CMK (cell line): ENCODE data around the gene CYGB.

Experiments
- DNase-seq: peaks from one replicate; pipeline ENCODE4 v3.0.0-alpha.2; 2010; ENCODE audit warnings: low read depth

Gene CYGB

GRCh38 chr17:76537578-76538280, at the start of gene CYGB:
TSS of gene CYGB (minus strand) at chr17:76537709. CDS start at chr17:76537542, 167 bp downstream.
- no peak for DNase-seq

- DNase-seq = no peak
Observed at GRCh38 chr17:76586741-76587487, 49.4 kb upstream of the CYGB start.

GRCh38 chr17:76585649-76586593, 48.4 kb upstream of the CYGB start, which contains the start of gene ST6GALNAC2:
TSS of gene ST6GALNAC2 (minus strand) at chr17:76585860. CDS start at chr17:76585808, 52 bp downstream.
- DNase-seq = no peak

- DNase-seq = no peak
Observed at GRCh38 chr17:76585033-76585648, 47.6 kb upstream of the CYGB start.

- no peak for DNase-seq
Observed at GRCh38 chr17:76584427-76585032, 47.0 kb upstream of the CYGB start.

- DNase-seq = no peak
Observed at GRCh38 chr17:76582660-76583059, 45.2 kb upstream of the CYGB start.

- DNase-seq = no peak
Observed at GRCh38 chr17:76581515-76581914, 44.0 kb upstream of the CYGB start.

- no peak for DNase-seq
Observed at GRCh38 chr17:76579281-76579680, 41.8 kb upstream of the CYGB start.

GRCh38 chr17:76578376-76578775, 40.9 kb upstream of the CYGB start:
- no peak for DNase-seq

- no peak for DNase-seq
Observed at GRCh38 chr17:76577876-76578275, 40.4 kb upstream of the CYGB start.

- DNase-seq = no peak
Observed at GRCh38 chr17:76576189-76576588, 38.7 kb upstream of the CYGB start.

GRCh38 chr17:76575570-76575969, 38.1 kb upstream of the CYGB start:
- no peak for DNase-seq

GRCh38 chr17:76574166-76574565, 36.7 kb upstream of the CYGB start:
- no peak for DNase-seq

GRCh38 chr17:76573096-76573495, 35.6 kb upstream of the CYGB start:
- no peak for DNase-seq

- DNase-seq = no peak
Observed at GRCh38 chr17:76572201-76572910, 34.8 kb upstream of the CYGB start.

- no peak for DNase-seq
Observed at GRCh38 chr17:76570877-76571471, 33.5 kb upstream of the CYGB start.

- no peak for DNase-seq
Observed at GRCh38 chr17:76570457-76570856, 32.9 kb upstream of the CYGB start.

GRCh38 chr17:76569607-76570279, 32.2 kb upstream of the CYGB start:
- DNase-seq = no peak

GRCh38 chr17:76568811-76569221, 31.3 kb upstream of the CYGB start:
- DNase-seq = no peak
